ENCODE measurements around the gene ZNF573. TPM values are rescaled to one million over a fixed set of nuclear protein-coding genes. Genes with fewer than 3 reads are reported as not detected.

Gene ZNF573
- total RNA-seq, 1 donor from 2014 or later: 3.1 TPM

DNA sequence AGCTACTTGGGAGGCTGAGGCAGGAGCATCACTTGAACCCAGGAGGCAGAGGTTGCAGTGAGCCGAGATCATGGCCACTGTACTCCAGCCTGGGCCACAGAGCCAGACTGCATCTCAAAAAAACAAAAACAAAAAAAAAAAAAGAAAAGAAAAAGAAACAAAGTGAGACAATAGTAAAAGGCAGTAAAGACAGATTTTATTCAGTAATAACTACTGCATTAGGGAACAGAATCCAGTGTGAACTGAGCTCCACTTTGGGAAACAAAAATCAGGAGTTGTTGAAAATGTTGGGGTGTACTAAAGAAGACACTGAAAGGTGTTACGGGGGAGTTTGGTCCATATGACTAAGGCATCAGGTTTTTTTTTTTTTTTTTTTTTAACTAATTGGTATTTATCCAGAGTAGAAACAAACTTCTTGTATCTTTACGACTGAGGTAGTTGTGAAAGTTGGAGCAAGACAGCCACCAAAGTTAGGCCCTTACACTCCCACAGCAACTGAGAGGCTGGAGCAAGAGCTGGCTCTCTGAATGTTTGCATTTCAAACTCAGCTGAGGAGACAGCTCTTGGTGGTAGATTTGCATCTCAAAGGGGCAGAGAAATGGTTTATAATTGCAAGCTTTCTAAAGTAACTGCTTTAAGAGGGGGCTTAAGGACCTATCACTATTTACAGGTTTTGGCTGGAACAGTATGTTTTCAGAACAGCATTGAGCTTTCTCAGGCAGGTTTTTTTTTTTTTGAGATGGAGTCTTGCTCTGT is 84.1 kb downstream of the ZNF573 start:
- DNase-seq (ENCODE audit: low read depth in 2 of 2): no peak

- no peak for DNase-seq (ENCODE audit: low read depth in 2 of 2)
Observed at GRCh38 chr19:37692956-37693620, 86.3 kb downstream of the ZNF573 start.

GRCh38 chr19:37691881-37692504 is 87.4 kb downstream of the ZNF573 start:
- DNase-seq (ENCODE audit: low read depth in 2 of 2): peak; percentile 71 to 90

Other genes with a start within 250 kb of the ZNF573 start
- gene ZNF571, start 184.8 kb downstream of the ZNF573 start, total RNA-seq: 1.3 and 1.8 TPM in 2 replicates
- gene ZNF540, start 184.7 kb downstream of the ZNF573 start, total RNA-seq: 0.13 and 0.51 TPM in 2 replicates
- 11.7 and 12.3 TPM in 2 replicates for gene ZFP30, start 124.1 kb downstream of the ZNF573 start, total RNA-seq
- gene ZNF607, start 59.8 kb downstream of the ZNF573 start, total RNA-seq: 2.6 and 3.0 TPM in 2 replicates
- not detected in 2 replicates for gene WDR87, start 127.0 kb upstream of the ZNF573 start, total RNA-seq
- gene SIPA1L3, start 127.6 kb upstream of the ZNF573 start, total RNA-seq: 6.7 and 14.9 TPM in 2 replicates